ENCODE data around the gene TRIO. TPM values are rescaled to one million over a fixed set of nuclear protein-coding genes. Genes with fewer than 3 reads are reported as not detected.

Gene TRIO
- polyA plus RNA-seq, 1 donor (not counting 4 experiments of a cell fraction or from before 2014, with no cell fraction given), result 57.2 TPM

- DNase-seq (ENCODE audit: low read depth, low spot score) (no peak), FAIRE-seq (no peak)
- Histone ChIP-seq H3K79me2 (ENCODE audit: control insufficient read depth, insufficient read depth, low read length) (peaks cover 100% of the 10 kb centered on the region), H3K27ac (ENCODE audit: control insufficient read depth, insufficient read depth, low read length) (no peak overlapping the region), H4K20me1 (ENCODE audit: control insufficient read depth, extremely low read depth, insufficient read depth, low read length) (peaks cover 12% of the 10 kb centered on the region), H3K4me1 (ENCODE audit: control insufficient read depth, extremely low read depth, insufficient read depth, low read length) (peaks cover 4% of the 10 kb centered on the region), H3K9me3 (ENCODE audit: control insufficient read depth, low read depth, low read length) (no peaks in the 10 kb centered on the region), H3K9me1 (ENCODE audit: control insufficient read depth, extremely low read depth, insufficient read depth, low read length) (peaks cover 5% of the 10 kb centered on the region), H3K4me2 (ENCODE audit: control insufficient read depth, extremely low read depth, insufficient read depth, low read depth, low read length) (no peak overlapping the region), H3K9ac (ENCODE audit: control insufficient read depth, extremely low read depth, insufficient read depth, low read length) (no peak overlapping the region), H3K27me3 (ENCODE audit: control insufficient read depth, extremely low read depth, insufficient read depth, low read length) (no peaks in the 10 kb centered on the region), H3K4me3 (ENCODE audit: control insufficient read depth in 2 of 3, extremely low read depth in 1 of 3, insufficient read depth in 2 of 3, low read depth in 1 of 3, low read length in 3 of 3) (no peak overlapping the region), H2AFZ (ENCODE audit: control insufficient read depth, low read length) (no peak overlapping the region), H3K36me3 (ENCODE audit: control insufficient read depth in 2 of 2, extremely low read depth in 1 of 2, insufficient read depth in 2 of 2, low read length in 2 of 2) (peaks cover 0 to 3% of the 10 kb centered on the region in 2 experiments)
- no peak for TF ChIP-seq CTCF (optimal IDR thresholded peaks at IDR 0.05 in 1 of 3, IDR thresholded peaks at IDR 0.05 in 1 of 3, conservative IDR thresholded peaks at IDR 0.05 in 1 of 3; ENCODE audit: extremely low read depth in 1 of 3, insufficient read depth in 2 of 3, low read length in 3 of 3)
- TF ChIP-seq EZH2 (IDR thresholded peaks at IDR 0.05; ENCODE audit: low read length), result no peak
- dilution Hi-C loops (cut with MboI; ENCODE audit: extremely low pct_ligation_motif_present, low sequenced_read_pairs), result no loop called here
Measured at GRCh38 chr5:14226554-14226953, 83.4 kb downstream of the TRIO start.

- peaks cover 100% of the 10 kb centered on the region for H3K79me2 ChIP-seq (ENCODE audit: control insufficient read depth, insufficient read depth, low read length)
- dilution Hi-C loops (cut with MboI; ENCODE audit: extremely low pct_ligation_motif_present, low sequenced_read_pairs), result no loop called here
- no peaks in the 10 kb centered on the region for H3K9me3 ChIP-seq (ENCODE audit: control insufficient read depth, low read depth, low read length)
- DNase-seq (ENCODE audit: low read depth, low spot score) (no peak), FAIRE-seq (no peak)
- no peak for TF ChIP-seq CTCF (optimal IDR thresholded peaks at IDR 0.05 in 1 of 3, IDR thresholded peaks at IDR 0.05 in 1 of 3, conservative IDR thresholded peaks at IDR 0.05 in 1 of 3; ENCODE audit: extremely low read depth in 1 of 3, insufficient read depth in 2 of 3, low read length in 3 of 3)
- TF ChIP-seq EZH2 (IDR thresholded peaks at IDR 0.05; ENCODE audit: low read length), result no peak
- H3K4me2 ChIP-seq (ENCODE audit: control insufficient read depth, extremely low read depth, insufficient read depth, low read depth, low read length), result no peak overlapping the region
- no peak overlapping the region for H2AFZ ChIP-seq (ENCODE audit: control insufficient read depth, low read length)
- no peak overlapping the region for H3K27ac ChIP-seq (ENCODE audit: control insufficient read depth, insufficient read depth, low read length)
- H3K27me3 ChIP-seq (ENCODE audit: control insufficient read depth, extremely low read depth, insufficient read depth, low read length), result no peaks in the 10 kb centered on the region
- peaks cover 5% of the 10 kb centered on the region for H3K9me1 ChIP-seq (ENCODE audit: control insufficient read depth, extremely low read depth, insufficient read depth, low read length)
- H4K20me1 ChIP-seq (ENCODE audit: control insufficient read depth, extremely low read depth, insufficient read depth, low read length), result peaks cover 12% of the 10 kb centered on the region
- H3K4me3 ChIP-seq (ENCODE audit: control insufficient read depth in 2 of 3, extremely low read depth in 1 of 3, insufficient read depth in 2 of 3, low read depth in 1 of 3, low read length in 3 of 3), result no peak overlapping the region
- H3K9ac ChIP-seq (ENCODE audit: control insufficient read depth, extremely low read depth, insufficient read depth, low read length), result no peak overlapping the region
- peaks cover 0 to 3% of the 10 kb centered on the region in 2 experiments for H3K36me3 ChIP-seq (ENCODE audit: control insufficient read depth in 2 of 2, extremely low read depth in 1 of 2, insufficient read depth in 2 of 2, low read length in 2 of 2)
- H3K4me1 ChIP-seq (ENCODE audit: control insufficient read depth, extremely low read depth, insufficient read depth, low read length), result peaks cover 4% of the 10 kb centered on the region
Measured at GRCh38 chr5:14226992-14227391, 83.8 kb downstream of the TRIO start.

All from keratinocyte (primary cell).